GM18517 (cell line): ENCODE results near the gene ZDHHC24.

Source experiments
- ATAC-seq: cut with Tn5 transposase; IDR thresholded peaks from one replicate; pipeline ENCODE4 v1.9.1; 2021; ENCODE audit warnings: mild to moderate bottlenecking, moderate library complexity; ENCODE audit not compliant: unreplicated experiment

The ZDHHC24 gene

DNA sequence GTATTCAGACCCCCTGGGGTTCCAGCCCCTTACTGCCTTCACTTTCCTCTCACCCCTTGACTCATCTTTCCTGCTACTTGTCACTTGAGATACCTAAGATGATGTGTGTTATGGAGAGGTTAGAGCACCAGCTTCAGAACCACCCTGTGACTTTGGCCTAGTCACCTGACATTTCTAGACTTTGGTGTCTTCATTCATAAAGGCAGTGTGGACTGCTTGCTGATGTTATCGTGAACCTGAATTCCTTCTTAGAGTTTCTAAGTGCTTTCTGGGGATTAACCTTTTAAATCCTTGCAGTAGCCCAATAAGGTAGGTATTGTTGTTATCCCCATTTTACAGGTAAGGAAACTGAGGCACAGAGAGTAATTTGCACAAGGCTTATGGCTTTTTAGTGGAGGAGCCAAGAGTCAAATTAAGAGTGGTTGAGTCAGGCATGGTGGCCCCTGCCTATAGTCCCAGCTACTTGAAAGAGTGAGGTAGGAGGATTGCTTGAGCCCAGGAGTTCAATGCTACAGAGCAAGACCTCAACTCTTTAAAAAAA, 40.5 kb downstream of the ZDHHC24 start:
- no peak for ATAC-seq

DNA sequence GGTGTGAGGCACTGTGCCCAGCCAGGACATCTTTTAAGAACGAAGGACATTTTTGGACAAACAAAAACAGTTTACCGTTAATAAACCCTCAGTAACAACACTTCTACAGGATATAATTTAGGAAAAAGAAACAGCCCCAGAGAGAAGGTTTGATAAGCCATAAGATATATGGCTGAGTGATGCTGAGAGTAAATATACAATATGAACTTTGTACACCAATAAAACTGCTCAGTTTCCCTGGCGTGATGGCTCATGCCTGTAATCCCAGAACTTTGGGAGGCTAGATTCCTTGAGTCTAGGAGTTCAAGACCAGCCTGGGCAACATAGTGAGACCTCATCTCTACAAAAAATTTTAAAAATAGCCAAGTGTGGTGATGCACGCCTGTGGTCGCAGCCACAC, 47.3 kb downstream of the ZDHHC24 start:
- ATAC-seq: no peak

DNA sequence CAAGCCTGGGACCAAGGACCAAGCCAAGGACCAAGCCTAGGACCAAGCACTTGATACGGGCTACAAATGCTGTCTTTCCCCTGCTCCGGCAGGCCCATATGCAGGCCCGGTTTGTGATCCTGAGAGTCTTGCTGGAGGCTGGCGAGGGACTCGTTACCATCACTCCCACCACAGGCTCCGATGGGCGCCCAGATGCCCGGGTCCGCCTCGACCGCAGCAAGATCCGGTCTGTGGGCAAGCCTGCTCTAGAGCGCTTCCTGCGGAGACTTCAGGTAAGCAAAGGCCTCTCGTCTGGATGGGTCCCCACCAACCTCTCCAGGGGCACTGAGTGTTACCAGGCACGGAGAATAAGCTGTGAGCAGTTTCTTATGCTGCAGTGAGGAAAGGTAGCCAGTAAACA, 48.6 kb downstream of the ZDHHC24 start:
- ATAC-seq: no peak

DNA sequence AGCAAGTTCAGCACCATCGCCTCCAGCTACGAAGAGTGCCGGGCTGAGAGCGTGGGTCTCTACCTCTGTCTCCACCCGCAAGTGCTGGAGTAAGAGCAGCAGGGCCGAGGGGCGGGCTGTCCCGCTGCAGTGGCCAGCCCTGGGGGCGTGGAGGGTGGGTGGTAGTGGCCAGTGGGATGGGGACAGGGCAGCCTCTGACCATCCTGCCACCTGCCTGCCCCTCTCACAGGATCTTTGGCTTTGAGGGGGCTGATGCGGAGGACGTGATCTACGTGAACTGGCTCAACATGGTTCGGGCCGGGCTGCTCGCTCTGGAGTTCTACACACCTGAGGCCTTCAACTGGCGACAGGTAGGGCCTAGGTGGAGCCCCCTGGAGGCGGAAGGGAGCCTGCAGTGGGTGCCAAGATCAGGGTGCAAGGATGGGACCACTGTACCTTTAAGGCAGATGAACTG, 50.4 kb downstream of the ZDHHC24 start:
- ATAC-seq: no peak

DNA sequence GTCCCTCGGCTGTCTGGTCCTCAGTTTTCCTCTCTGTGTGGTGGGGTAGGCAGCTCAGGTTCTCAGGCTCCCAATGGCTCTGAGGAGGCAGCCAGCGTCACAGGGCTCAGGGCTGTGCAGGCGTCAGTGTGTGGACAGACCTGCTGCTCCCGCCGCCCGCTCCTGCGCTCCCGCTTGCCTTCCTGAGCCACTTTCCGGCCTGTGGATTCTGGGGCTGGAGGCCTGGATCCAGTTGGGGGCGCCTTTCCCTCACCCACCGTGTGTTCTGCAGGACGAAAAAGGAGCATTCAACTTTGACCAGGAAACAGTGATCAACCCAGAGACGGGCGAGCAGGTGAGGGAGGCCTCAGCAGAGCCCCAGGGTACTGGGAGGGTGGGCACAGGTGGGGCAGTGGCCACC, 50.9 kb downstream of the ZDHHC24 start:
- no peak for ATAC-seq

DNA sequence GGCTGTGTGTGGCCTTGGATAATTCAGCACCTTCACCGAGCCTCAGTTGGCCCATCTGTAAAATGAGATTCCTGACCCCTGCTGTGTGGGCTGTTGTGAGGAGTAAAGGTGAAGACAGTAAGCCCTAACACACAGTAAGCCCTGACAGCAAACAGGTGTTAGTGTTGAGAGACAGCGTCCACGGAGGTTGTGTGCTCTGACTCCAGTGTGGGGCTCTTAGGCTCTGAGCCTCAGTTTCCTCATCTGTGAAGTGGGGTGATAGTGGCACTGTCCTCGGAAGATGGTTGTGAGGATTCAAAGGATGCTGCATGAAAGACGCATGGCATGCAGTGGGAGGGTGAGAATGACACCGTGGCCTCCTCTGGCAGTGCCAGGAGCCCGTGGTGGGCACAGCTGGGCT, 51.4 kb downstream of the ZDHHC24 start:
- ATAC-seq: no peak

DNA sequence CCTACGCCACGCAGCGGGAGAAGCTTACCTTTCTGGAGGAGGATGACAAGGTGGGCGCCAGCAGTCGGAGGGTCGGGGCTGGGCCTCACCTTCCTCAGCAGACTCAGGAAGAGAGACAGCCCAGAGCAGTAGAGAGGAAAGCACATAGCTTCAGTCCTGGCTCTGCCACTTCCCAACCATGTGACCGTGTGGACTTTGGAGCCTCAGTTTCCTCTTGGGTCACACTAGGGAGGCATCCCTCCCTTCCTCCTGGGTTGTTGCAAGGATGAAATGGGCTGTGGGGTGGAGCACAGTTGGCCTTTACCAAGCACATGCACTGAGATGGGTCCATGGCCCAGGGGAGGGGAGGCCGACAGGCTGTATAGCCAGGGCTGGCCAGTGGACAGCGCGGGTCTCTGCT, 52.7 kb downstream of the ZDHHC24 start:
- ATAC-seq: no peak

DNA sequence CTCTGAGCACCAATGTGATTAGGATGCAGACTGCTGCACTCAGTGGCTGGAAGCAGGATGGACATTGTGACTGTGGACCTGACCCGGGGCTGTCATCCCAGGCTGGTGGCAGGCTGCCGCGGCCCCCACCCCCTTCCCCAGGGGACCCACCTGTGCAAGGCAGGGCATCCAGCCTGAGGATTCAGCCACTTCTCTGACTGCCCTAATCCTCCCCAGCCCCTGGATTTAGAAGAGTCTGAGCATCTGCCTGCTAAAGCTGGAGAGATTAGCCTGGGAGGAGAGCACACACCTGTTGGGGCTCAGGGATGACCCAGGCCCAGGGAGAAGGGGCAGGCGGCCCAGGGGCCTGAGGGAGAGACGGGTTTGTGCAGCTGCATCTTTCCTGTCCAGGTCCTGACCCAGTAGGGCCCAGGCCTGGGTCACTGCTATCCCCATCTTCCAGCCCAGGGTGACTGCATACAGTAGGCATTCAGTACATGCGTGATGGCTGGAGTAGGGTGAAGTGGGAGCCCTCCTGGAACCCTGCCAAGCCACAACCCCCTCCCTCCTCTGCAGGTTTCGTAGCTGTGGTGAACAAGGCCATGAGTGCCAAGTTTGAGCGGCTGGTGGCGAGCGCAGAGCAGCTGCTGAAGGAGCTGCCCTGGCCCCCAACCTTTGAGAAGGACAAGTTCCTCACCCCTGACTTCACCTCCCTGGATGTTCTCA, 53.5 kb downstream of the ZDHHC24 start:
- no peak for ATAC-seq

DNA sequence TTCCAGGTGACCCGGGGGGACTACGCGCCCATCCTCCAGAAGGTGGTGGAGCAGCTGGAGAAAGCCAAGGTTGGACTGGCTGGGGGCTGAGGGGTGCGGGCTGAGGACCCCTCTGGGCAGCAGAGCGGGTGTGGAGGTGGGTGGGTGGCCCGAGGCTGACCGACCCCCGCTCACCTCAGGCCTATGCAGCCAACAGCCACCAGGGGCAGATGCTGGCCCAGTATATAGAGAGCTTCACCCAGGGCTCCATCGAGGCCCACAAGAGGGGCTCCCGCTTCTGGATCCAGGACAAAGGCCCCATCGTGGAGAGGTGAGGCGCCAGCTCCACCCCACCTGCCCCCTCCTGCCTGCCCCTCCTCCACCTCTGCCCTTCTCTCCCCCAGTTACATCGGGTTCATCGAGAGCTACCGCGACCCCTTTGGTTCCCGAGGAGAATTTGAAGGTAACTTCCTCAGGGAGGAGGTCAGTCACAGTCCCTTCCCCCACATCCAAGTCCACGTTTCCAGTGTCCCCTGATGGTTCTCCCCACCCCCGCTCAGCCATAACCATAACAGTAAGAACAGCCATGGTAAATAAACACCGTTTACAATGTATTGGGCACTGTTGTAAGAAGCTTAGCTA, 54.4 kb downstream of the ZDHHC24 start:
- no peak for ATAC-seq

DNA sequence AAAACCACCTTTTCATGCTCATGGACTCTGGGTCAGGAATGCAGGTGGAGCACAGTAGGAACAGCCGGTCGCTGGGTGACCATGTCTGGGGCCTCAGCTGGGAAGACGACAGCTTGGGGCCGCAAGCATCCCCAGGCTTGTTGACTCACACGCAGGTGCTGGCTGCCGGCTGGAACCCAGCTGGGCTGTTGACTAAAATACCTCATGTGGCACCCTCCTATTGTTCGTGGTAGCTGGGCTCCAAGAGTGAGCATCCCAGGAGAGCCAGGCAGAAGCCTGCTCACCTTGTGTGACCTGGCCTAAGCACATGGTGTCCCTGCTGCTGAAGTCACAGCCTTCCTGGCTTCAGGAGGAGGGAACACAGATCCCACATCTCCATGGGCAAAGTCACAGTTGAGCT, 56.2 kb downstream of the ZDHHC24 start:
- ATAC-seq: no peak

DNA sequence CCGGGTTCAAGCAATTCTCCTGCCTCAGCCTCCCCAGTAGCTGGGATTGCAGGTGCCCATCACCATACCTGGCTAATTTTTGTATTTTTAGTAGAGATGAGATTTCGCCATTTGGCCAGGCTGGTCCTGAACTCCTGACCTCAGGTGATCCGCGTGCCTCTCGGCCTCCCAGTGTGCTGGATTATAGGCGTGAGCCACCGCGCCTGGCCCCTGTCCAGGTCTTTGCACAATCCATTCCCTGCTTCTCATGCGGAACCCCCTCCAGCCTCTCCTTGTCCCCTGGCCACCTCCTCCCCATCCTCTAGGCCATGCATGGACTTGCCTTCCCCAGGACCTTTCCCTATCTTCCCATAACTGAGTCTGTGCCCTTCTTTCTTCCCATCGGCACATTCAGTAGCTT, 56.9 kb downstream of the ZDHHC24 start:
- ATAC-seq: no peak

DNA sequence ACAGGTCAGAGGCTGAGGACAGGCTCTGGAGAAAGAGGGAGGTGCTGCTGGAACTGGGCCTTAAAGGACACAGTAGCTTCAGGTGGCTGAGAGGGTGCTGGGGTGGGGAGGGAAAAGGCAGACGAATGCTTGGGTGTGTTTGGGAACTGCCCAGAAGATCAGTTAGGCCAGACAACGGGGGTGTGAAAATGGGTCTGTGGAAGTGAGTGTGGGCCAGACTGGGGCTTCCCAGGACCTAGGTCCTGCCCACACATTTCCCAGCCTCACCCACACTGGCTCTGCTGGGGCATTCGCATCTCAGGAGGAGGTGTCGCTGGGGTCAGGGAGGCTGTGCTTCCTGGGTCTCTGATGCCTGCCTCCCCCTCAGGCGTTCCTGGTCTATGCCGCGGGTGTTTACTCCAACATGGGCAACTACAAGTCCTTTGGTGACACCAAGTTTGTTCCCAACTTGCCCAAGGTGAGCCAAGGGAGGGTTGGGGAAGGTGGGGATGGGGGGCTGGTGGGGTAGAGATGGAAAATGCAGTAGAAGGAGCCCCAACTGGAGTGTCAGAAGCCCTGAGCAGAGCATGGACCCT, 61.0 kb downstream of the ZDHHC24 start:
- no peak for ATAC-seq

DNA sequence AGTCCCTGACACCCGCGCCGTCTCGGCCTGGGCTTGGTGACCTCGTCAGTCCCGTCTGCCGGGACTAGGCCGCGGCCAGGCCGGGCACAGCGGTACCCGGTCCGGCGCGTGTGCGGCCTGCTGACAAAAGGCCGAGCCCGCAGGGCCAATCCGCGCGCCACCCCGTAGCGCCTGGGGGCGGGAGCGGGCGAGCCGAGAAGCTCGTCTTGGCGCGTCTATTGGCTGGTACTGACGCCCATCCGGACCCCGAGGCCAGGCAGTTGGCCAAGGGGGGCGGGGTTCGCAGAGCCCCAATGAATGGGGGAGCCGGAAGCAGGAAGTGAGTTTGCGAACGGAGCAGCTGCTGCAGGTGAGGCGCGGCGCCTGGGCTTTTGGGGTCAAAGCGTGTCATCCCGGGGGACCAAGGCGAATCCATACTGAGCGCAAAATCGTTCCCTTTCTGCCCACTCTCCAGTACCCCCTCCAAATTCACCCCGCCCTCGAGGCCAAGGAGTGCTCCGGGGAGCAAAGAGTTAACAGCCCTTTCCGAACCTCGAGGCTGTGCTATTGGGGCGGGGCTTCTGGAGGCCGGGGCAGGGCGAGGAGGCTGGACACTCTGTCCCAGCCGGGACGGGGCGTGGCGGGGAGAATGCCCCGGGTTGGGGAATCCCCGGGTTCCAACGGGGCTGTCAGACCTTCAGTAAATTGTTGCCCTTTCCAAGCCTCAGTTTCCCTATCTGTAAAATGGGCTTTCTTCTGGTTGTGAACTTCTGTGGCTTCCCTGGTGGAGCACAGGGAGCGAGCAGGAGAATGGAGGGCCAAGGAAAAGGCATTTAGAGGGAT, 65.5 kb downstream of the ZDHHC24 start, which contains the start of gene DPP3:
Gene DPP3, plus strand, starts transcription at position 318 of the 822 bp plus-strand sequence. CDS start 1,767 bp downstream, outside the sequence.
- peak; percentile 84 for ATAC-seq

DNA sequence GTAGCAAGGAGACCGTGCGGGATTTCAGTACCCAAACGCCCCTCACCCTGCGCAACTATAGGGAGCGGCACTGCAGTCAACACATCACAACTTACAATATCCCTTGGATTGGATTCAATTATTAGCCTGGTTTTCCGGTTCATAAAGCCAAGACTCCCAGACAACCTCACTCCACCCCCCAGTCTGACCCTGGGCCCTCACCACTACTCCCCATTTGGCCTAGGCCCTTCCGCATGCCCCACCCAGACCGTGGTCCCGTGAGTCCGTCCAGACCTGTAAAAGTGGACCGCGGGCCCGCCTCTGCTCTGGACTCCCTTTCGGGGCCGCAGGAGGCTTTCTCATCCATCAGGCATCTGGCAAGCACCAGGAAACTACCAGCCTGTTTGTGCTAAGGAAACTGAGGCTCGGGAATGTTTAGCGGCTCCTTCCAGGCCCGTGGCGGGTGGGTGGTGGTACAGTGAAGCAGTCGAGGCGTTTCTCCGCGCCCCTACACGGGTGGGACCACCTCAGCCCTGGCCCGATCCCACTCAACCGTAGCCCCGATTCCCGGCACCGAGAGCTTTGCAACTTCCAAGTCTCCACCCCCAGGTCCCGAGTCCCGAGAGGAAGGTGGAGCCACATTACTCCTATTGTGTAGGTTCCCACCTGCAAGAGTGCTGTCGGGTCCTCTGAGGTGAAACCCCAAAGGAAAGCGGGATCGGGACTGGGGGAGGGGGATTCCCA, 66.3 kb downstream of the ZDHHC24 start:
- ATAC-seq: peak; percentile 22

DNA sequence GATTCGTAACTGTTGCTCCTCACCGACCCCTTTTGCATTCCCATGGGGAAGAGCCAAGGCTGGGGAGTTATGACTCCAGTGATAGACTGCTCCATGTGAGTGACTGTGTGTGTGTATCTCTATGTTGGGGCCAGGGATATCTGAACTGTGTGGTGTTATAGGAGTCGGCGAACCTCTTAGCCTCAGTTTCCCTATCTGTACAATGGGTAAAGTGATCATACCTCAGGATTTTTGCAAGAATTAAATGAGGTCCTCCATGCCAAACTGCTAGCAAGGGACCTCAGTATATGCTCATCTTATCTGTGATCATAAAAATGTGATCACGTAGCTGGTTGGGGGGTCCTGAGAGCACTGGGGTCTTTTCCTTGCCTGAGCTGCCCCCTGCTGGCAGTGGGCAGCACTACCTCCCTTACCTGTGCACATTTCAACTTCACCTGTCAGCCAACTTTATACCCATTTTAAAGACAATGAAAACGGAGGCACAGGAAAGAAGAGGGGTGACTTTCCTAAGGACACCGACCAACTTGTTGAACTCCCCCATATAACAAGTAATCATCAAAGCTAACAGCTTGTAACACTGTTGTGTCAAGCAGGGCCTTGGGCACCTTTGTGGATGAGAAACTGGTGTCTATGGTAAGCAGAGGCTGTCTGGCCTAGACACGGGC, 67.0 kb downstream of the ZDHHC24 start:
- ATAC-seq: no peak

DNA sequence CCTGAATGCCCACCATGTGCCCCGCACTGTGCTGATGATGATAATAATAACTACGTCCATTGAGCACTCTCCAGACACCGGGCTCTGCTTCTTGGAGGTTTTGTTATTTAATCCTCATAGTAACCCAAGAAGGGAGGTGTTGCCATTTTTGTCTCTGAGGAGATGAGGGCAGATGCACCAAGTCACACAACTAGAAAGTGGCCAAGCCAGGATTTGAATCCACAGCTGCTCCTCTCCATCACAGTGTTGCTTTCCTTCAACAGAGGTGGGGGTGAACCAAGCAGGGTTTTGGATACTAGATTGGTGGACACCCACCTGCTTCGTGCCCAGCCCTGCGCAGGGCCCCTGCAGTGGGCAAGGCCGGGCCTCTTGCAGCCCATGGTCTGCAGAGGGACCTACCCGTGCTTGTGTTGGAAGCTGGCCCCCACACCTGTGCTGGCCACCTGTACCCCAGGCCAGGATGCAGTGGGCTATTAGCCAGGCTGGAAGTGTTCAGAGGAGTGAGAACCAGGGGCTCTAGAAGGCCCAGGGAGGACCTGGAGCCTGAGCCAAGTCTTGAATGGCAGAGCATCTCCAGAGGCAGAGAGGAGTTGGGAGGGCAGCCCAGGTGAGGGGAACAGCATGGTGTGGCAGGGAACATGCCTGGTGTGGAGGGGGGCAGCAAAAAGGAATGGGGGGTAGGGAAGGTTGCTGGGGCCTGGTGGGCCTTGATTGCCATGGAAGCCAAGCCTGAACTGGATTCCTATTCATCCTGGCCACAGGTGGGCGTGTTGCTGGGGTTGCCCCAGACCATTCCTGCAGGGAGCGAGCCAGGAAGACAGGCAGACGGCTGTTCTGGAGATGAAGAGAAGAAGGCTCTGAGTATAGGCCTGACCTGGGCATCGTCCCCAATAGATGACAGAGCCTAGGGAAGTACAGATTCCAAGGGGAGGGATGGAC, 68.3 kb downstream of the ZDHHC24 start:
- no peak for ATAC-seq

DNA sequence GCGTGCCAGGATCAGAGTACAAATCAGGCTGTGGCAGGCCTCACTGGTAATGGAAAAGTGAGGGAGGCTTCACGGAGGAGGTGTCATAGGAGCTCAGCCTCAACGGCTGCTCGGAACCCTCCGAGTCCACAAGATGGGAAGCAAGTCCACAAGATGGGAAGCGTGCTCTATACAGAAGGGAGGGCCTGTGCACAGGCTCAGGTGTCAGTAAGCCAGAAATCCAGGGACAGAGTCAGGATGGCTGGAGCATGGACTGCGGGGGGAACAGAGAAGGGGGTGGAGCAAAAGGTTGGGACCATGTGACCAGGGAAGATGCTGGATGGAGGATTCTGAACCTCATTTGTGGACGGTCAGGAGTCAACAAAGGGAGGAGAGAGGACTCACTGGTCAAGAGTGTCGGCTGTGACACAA, 69.0 kb downstream of the ZDHHC24 start:
- no peak for ATAC-seq

DNA sequence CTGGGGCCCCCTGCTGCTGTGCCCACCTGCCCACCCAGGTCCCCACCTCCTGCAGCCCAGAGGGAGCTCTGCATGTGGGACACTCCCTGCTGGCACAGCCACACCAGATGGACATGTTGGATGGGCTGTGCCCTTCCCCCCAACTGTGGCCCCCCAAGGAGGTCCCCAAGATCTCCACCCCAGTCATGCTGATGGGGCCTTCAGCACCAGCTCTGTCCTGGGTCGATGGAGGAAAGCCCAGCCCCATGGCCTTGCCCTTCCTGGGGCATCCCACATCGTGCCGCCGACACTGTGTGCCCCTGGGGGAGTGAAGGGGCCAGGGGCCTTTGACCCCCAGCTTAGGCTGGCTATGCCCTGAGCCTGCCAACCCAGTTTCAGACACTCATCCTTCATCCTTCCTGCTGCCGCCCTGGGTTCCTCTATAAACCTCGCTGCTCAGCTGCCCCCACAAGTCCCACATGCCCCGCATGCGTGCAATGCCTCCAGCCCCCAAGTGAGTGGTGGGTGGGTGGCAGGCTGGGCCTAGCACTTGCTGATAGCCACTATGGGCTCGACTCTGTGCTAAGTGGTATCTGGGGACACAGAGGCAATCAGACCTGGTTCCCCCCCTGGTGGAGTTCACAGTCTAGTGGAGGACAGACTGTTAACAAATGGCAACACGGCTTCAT, 69.5 kb downstream of the ZDHHC24 start:
- no peak for ATAC-seq
